Endothelial cell of umbilical vein (primary cell): ENCODE measurements around the gene SLIT1. TPM values are rescaled to one million over a fixed set of nuclear protein-coding genes. Genes with fewer than 3 reads are reported as not detected.

Experiments
- BruUV-seq: library from RNA; stranded (reverse); fragments of 400-500 nt; replicated peaks from 2 replicates; lab custom pipeline; 2021; lab: Mats Ljungman, UMichigan
- CTCF ChIA-PET: fragments of 300-600, 350-600 bp; sonication (Branson Sonifier 250); formaldehyde crosslinking; loops from one replicate; lab custom pipeline; 2021; ENCODE audit warnings: antibody characterized with exemption, inconsistent platforms; lab: Charles Lee
- POLR2A ChIA-PET: fragments of 300-600, 350-600 bp; sonication (Branson Sonifier 250); formaldehyde crosslinking; loops from one replicate; lab custom pipeline; 2021; ENCODE audit warnings: antibody characterized with exemption, inconsistent platforms; lab: Charles Lee
- DNase-seq: peaks from one replicate; pipeline ENCODE4 v3.0.0-alpha.2; 2011; ENCODE audit warnings: low read depth, low spot score
- FAIRE-seq: peaks from 2 replicates; lab custom pipeline; 2011; peaks lifted over from hg19 to GRCh38; lab: Jason Lieb, UNC
- H2AFZ ChIP-seq: 2 replicates; pipeline ENCODE4 v1.6.0; 2012; ENCODE audit warnings: low read depth, low read length, control low read depth, inconsistent platforms
- H3K27ac ChIP-seq: 2 replicates; pipeline ENCODE4 v1.5.1; 2011; ENCODE audit warnings: low read depth, mild to moderate bottlenecking, control low read depth, low read length, moderate library complexity; ENCODE audit not compliant: insufficient read depth
- H3K27me3 ChIP-seq, 2 experiments: 2 replicates each; pipeline versions ENCODE4 v1.6.0 to v1.6.1; 2011; ENCODE audit warnings: low read length in 2 of 2, mixed read lengths in 1 of 2; ENCODE audit not compliant: control insufficient read depth in 2 of 2, insufficient read depth in 2 of 2
- H3K36me3 ChIP-seq, 2 experiments: 2 replicates in 1 of 2; 3 replicates in 1 of 2; pipeline ENCODE4 v1.5.1; 2011; ENCODE audit warnings: low read length in 2 of 2, mild to moderate bottlenecking in 1 of 2, moderate library complexity in 1 of 2; ENCODE audit not compliant: control insufficient read depth in 2 of 2, insufficient read depth in 2 of 2; ENCODE audit errors: extremely low read depth in 1 of 2
- H3K4me1 ChIP-seq: 3 replicates; pipeline ENCODE4 v1.5.1; 2011; ENCODE audit warnings: mild to moderate bottlenecking, low read length; ENCODE audit not compliant: control insufficient read depth, insufficient read depth; ENCODE audit errors: extremely low read depth
- H3K4me2 ChIP-seq: 2 replicates; pipeline ENCODE4 v1.6.1; 2011; ENCODE audit warnings: low read length, control low read depth, mixed read lengths; ENCODE audit not compliant: insufficient read depth
- H3K4me3 ChIP-seq, 3 experiments: fragments of 200-600 bp in 1 of 3; sonication (generic), shearing (Covaris generic) in 1 of 3; replicated peaks in 1 of 3; 2 replicates each; pipeline ENCODE4 v1.5.1; 2011 to 2016; ENCODE audit warnings: control low read depth in 3 of 3, low read length in 3 of 3, mild to moderate bottlenecking in 2 of 3, inconsistent platforms in 1 of 3, low read depth in 1 of 3, moderate library complexity in 1 of 3; ENCODE audit not compliant: insufficient read depth in 1 of 3
- H3K79me2 ChIP-seq: 2 replicates; pipeline ENCODE4 v1.6.0; 2012; ENCODE audit warnings: low read length, inconsistent platforms; ENCODE audit not compliant: control insufficient read depth, insufficient read depth
- H3K9ac ChIP-seq: replicated peaks from 2 replicates; pipeline ENCODE3; 2011; ENCODE audit warnings: low read length, control low read depth; ENCODE audit not compliant: insufficient read depth; ENCODE audit errors: extremely low read depth
- H3K9me1 ChIP-seq: replicated peaks from 3 replicates; pipeline ENCODE4 v1.6.0; 2011; ENCODE audit warnings: mild to moderate bottlenecking, low read length; ENCODE audit not compliant: control insufficient read depth, insufficient read depth; ENCODE audit errors: extremely low read depth
- H3K9me3 ChIP-seq: replicated peaks from 2 replicates; pipeline ENCODE4 v1.5.1; 2012; ENCODE audit warnings: low read length, inconsistent platforms; ENCODE audit not compliant: control insufficient read depth, insufficient read depth
- H4K20me1 ChIP-seq: replicated peaks from 2 replicates; pipeline ENCODE3; 2011; ENCODE audit warnings: mild to moderate bottlenecking, low read length; ENCODE audit not compliant: control insufficient read depth, insufficient read depth; ENCODE audit errors: extremely low read depth
- EZH2 ChIP-seq: IDR thresholded peaks from 2 replicates; pipeline ENCODE4 v1.6.1; 2012; ENCODE audit warnings: borderline replicate concordance, low read depth, mild to moderate bottlenecking, moderate library complexity, low read length, inconsistent platforms; ENCODE audit not compliant: severe bottlenecking
- GATA2 ChIP-seq: IDR thresholded peaks from 2 replicates; pipeline ENCODE4 v1.7.0; 2011; ENCODE audit warnings: low read depth, mild to moderate bottlenecking, moderate library complexity, mixed read lengths, low read length; ENCODE audit not compliant: insufficient read length, insufficient read depth
- JUN ChIP-seq: IDR thresholded peaks from 2 replicates; pipeline ENCODE4 v1.6.1; 2011; ENCODE audit warnings: borderline replicate concordance, low read depth; ENCODE audit not compliant: insufficient read length, insufficient read depth
- MAX ChIP-seq: IDR thresholded peaks from 2 replicates; pipeline ENCODE4 v1.6.1; 2011; ENCODE audit not compliant: insufficient read depth, insufficient read length
- MYC ChIP-seq: IDR thresholded peaks from one replicate; pipeline ENCODE4 v1.6.1; 2011; ENCODE audit warnings: mild to moderate bottlenecking, low read depth, low read length
- POLR2A ChIP-seq: IDR thresholded peaks from 2 replicates; pipeline ENCODE4 v1.6.1; 2012; ENCODE audit warnings: low read depth, mild to moderate bottlenecking, control low read depth, low read length
- POLR2AphosphoS5 ChIP-seq: IDR thresholded peaks from 2 replicates; pipeline ENCODE4 v1.6.1; 2012; ENCODE audit warnings: low read depth, mild to moderate bottlenecking, control low read depth, low read length, moderate library complexity; ENCODE audit not compliant: insufficient read depth
- dilution Hi-C: fragments of 300-500 bp; cut with MboI; formaldehyde crosslinking; loops from one replicate; pipeline ENCODE4 v1.15.0; 2019; ENCODE audit warnings: low sequenced_read_pairs; ENCODE audit not compliant: extremely low pct_ligation_motif_present
- intact Hi-C: fragments of 100-400 bp; cut with micrococcal nuclease; formaldehyde crosslinking; loops from one replicate; pipeline ENCODE4 v1.10.0; 2022
- polyA plus RNA-seq, 4 experiments: library from polyadenylated mRNA; depleted of rRNA in 3 of 4; stranded (reverse) in 3 of 4; unstranded in 1 of 4; fragments of >200 nt; gene quantifications; 2 replicates each; pipeline versions ENCODE4 v1.2.1 to v1.2.3, GENCODE V29; 2011 to 2012; ENCODE audit warnings: missing spikeins in 1 of 4
- total RNA-seq: library from RNA; stranded (reverse); gene quantifications from 2 replicates; pipeline ENCODE4 v1.2.3, GENCODE V29; 2021

Gene SLIT1
- total and polyA plus RNA-seq, 2 donors (not counting 3 experiments of a cell fraction or from before 2014, with no cell fraction given), result 0.04 to 0.20 TPM

GRCh38 chr10:96986200-96986856 lies 199.4 kb downstream of the SLIT1 start:
- POLR2A ChIA-PET, result no interaction called here
- Histone ChIP-seq H3K79me2 (no peaks in the 10 kb centered on the region), H2AFZ (no peak overlapping the region), H3K9me1 (no peaks in the 10 kb centered on the region), H3K4me2 (no peak overlapping the region), H3K27ac (no peak overlapping the region), H3K36me3 (peaks cover 5 to 9% of the 10 kb centered on the region in 2 experiments), H4K20me1 (no peaks in the 10 kb centered on the region), H3K4me1 (no peaks in the 10 kb centered on the region), H3K27me3 (no peaks in the 10 kb centered on the region), H3K4me3 (no peak overlapping the region), H3K9me3 (no peaks in the 10 kb centered on the region), H3K9ac (no peak overlapping the region)
- no peak for DNase-seq
- CTCF ChIA-PET, result no interaction called here
- dilution Hi-C loops (no loop called here), intact Hi-C loops (loop anchor here (1.0 kb wide), 1 partner anchor 140 kb away; no protein-coding TSS in a partner anchor)
- no TSS peak for BruUV-seq
- no peak for FAIRE-seq
- no peak for TF ChIP-seq POLR2A
- TF ChIP-seq JUN, result no peak
- TF ChIP-seq EZH2, result no peak
- no peak for TF ChIP-seq MYC
- no peak for TF ChIP-seq MAX
- TF ChIP-seq GATA2, result no peak
- no peak for TF ChIP-seq POLR2AphosphoS5
